ENCODE data around the gene PRTN3.

PRTN3 gene

GRCh38 chr19:840519-841206, at the start of gene PRTN3:
PRTN3 (plus strand) TSS chr19:840999; CDS start chr19:841009, 10 bp downstream.
- DNase-seq (ENCODE audit: low read depth in 2 of 2): no peak

- DNase-seq (ENCODE audit: low read depth in 2 of 2): no peak
Measured at GRCh38 chr19:791007-791566, 49.7 kb upstream of the PRTN3 start.

GRCh38 chr19:791567-792305, 49.1 kb upstream of the PRTN3 start:
- no peak for DNase-seq (ENCODE audit: low read depth in 2 of 2)

- DNase-seq (ENCODE audit: low read depth in 2 of 2): no peak
Measured at GRCh38 chr19:792306-792885, 48.4 kb upstream of the PRTN3 start.

DNA sequence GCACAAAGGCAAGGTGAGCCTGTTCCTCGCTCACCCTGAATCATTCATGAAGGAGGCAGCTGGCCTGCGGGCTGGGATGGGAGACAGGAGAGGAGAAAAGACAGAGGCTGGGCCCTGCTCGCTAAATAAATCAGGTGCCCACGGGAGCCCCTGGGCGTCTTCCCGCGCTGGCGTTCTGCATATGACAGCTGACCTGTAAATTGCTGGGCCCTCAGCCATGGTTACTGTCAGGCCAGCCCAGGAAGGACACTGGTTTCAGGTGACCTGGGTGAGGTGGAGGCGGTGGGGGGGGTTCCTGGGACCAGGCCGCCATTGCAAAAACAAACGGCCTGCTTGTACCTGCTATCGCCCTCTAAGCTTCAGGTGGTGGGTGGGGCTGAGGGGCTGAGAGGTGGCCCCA, 47.0 kb upstream of the PRTN3 start:
- no peak for DNase-seq (ENCODE audit: low read depth in 2 of 2)

GRCh38 chr19:795073-795611, 45.7 kb upstream of the PRTN3 start:
- no peak for DNase-seq (ENCODE audit: low read depth in 2 of 2)

- no peak for DNase-seq (ENCODE audit: low read depth in 2 of 2)
Measured at GRCh38 chr19:795691-796581, 44.9 kb upstream of the PRTN3 start.

DNA sequence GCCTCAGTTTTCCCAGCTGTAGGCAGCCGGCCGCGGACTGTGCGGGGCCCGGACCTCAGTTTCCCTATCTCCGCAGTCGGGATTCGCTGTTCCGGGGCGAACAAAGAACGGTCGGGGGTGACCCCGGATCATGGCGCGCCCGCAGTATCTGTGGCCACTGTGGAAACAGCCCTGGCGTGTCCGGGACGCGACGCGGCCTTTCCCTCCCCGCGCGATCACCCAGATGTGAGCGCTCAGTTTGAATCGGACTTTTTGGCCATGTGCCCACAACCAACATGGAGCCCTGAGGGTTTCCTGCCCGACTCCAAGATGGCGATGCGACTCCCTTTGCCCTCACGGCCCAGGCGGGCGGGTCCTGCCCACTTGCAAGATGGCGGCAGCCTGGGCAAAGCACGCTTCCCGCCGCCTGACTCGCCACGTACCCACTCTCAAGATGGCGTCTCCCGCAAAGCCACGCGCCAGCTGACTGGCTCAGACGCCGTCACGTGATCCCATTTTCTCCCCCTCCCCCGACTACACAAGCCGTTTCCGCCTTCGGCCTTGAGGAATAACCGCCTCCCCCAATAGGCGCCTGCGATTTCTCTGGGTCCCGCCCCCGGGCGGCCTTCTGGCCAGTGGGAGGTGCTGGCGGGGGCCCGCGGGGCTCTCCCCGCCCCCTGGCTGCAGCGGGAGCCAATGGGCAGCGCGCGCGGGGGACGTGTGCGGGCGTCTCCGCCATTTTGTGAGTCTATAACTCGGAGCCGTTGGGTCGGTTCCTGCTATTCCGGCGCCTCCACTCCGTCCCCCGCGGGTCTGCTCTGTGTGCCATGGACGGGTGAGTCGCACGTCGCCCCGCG, 43.9 kb upstream of the PRTN3 start, which contains the start of gene PTBP1:
PTBP1 (plus strand) TSS at position 761 of the 836 bp plus-strand sequence; CDS start at position 807, 46 bp downstream.
- peak; percentile 94 to 99 for DNase-seq (ENCODE audit: low read depth in 2 of 2)

DNA sequence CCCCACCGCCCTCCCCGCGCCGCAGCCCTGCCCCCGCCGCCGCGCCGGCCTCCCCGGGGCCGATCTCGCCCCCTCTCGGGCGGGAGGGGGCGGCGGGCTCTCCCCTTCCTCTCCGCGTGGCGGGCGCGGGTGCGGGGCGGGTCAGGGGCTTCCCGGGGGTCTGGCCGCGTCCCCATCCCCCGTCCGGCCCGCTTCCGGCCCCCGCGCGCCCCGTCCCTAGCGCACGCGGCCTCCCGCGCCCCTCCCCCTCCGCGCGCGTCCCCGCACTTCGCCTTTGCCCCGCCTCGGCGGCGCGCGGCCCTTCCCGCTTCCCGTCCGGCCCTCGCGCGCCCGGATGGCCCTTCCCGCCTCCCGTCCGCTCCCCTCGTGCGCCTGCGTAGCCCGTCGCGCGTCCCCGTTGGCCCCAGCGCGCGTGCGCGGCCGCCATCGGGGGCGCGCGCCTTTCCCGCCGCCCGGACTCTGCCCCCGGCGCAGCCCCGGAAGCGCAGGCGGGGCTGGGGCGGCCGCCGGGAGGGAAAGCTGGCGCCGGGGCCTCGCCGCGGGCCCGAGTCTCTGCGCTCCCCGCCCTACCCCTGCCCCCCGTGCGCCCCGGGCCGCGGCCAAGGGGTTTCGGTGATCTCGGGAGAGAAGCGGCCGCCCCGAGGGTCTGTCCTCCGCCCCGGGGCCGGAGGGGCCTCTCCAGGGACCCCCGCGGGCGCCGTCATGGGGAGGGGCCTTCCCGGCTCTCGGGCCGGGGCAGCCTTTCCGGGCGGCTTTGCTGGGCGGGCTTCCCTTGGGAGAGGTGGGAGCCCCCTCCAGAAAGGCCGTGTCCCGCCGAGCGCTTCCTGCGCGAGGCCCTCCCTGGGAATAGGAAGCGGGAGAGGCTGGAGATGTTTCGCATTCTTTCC, 43.0 kb upstream of the PRTN3 start:
- peak; percentile 65 to 72 for DNase-seq (ENCODE audit: low read depth in 2 of 2)

GRCh38 chr19:798415-799075, 42.3 kb upstream of the PRTN3 start:
- DNase-seq (ENCODE audit: low read depth in 2 of 2): no peak

GRCh38 chr19:799076-799881, 41.5 kb upstream of the PRTN3 start:
- no peak for DNase-seq (ENCODE audit: low read depth in 2 of 2)

DNA sequence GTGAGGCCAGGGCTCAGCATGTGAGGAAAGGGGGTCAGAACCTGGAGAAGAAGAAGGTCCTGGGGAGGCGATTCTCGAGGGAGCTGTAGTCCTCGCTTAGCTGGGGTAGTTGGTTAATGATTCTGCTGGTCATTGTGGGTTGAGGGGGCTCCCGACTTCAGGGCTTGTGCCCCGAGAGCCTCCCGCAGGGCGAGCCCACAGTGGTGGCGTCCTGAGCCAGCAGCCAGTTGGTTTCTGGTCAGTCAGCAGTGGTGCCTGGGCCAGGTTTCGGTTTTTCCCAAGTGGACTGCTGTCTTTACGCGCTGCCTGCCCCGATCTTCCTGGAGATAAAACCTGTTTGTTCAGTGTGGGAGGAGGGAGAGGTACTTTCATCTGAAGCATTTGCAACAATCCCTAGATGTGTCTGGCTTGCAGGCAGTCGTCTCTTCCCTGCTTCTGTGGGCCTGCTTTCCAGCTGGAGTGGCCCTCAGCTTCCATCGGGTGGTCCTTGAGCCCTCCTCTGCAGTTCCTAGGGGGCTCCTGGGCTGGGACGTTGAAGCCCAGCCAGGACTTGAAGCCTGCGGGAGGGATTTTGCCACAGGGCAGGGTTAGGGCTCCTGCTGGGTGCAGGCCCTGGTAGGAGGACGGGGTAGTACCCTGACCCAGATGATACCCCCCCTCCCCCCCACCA, 40.3 kb upstream of the PRTN3 start:
- no peak for DNase-seq (ENCODE audit: low read depth in 2 of 2)

DNA sequence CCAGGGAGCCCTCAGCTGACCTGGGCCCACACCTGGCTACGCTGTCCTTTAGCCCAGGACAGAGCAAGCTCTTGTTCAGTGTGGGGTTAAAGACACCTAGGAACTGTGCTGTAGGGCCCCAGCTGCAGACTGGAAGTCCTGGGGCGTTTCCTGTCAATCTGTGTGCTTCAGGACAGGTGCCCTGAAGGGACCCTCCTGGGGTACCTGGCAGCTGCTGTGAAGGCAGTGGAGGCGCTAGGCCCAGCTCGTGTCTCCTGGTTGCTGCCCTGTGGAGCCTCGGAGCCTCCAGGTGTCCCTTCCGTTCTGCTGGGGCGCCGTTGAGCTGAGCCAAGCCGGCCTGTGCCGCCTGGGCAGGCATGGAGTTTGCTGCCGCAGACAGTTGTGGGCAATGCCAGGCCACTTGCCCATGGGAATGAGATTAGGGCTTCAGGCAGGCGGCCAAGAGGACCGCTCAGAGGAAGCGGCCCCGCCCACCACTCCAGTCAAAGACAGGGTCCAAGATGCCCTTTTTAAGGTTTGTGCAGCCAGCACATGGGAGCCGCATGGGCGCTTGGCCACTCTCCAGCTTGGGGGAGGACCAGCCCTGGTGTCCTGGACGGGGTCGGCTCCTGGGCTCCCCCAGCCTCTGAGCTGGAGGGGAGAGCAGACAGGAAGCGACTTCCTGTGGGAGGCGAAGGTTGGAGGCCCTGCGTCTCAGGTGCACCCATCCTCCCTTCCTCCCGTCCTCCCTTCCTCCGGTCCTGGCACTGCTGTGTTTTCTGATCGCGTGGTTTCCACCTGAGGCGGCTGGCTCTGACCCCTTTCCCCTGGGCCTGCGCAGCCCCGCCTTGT, 39.6 kb upstream of the PRTN3 start:
- DNase-seq (ENCODE audit: low read depth in 2 of 2): no peak

DNA sequence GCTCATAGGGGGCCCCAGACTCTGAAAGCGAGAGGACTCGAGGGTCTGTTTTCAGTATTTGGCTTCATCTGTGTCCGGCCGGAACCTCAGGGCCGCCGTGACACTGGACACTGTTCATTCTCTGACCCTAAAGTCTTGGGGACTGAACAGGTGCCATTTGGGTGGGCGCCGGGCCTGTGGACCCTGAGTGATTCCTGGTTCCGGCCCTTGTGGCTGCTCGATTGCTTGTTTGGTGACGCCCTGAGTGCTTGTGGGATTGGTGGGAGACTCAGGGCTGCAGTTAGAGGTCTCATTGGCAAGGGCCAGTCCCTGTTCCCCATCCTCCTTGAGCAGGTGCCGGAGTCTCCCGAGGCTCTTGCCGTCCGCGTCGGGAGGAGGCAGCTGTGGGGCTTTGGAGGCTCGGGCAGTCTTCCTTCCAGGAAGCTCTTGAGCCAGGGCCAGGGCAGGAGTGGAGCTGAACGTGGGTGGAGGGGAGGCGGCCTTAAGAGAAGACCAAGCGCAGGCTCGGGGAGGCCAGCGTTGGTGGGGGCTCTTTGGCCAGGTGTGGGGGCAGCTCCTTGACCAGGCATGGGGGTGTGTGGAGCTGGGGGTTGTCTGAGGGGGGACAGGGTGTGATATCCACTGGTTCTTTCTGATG, 38.8 kb upstream of the PRTN3 start:
- no peak for DNase-seq (ENCODE audit: low read depth in 2 of 2)

GRCh38 chr19:802498-803098, 38.2 kb upstream of the PRTN3 start:
- DNase-seq (ENCODE audit: low read depth in 2 of 2): no peak

All from stimulated activated CD4-positive, alpha-beta T cell treated with anti-CD3 and anti-CD28 coated beads, Interleukin-1b, Interleukin-23, amount 100 ng/mL, for 1 hour (primary cell).